WI38 (cell line): Measurements from ENCODE around the gene AKAP13.

Source experiments
- H3K4me3 ChIP-seq: 2 replicates; pipeline ENCODE4 v1.5.1; 2011; ENCODE audit warnings: low read depth, mild to moderate bottlenecking, control low read depth, low read length
- CTCF ChIP-seq: IDR thresholded peaks from 2 replicates; pipeline ENCODE4 v1.5.1; 2012; ENCODE audit warnings: low read depth, mild to moderate bottlenecking, control low read depth, low read length

The AKAP13 gene

GRCh38 chr15:85607141-85607806 is 226.9 kb downstream of the AKAP13 start:
- no peak for TF ChIP-seq CTCF
- H3K4me3 ChIP-seq, result no peak overlapping the region

DNA sequence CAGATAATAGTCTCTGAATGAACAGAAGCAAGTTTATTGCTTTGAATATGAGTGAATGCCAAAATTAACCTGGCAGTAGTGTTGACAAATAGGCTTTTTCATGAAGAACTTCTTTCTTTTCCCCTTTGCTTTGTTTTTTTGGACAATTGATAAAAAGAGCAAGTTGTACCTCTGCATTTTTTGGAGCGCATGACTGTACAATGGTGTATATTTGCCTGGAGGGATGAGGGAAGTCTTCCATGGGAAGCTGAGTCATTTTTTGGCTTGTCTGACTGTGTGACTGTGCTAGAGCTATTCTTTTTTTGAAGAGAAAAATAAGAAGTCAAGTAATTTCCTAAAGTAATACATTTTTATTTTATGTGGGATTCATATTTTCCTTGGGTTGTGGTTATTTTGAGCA is 227.4 kb downstream of the AKAP13 start:
- TF ChIP-seq CTCF, result no peak
- H3K4me3 ChIP-seq, result no peak overlapping the region

DNA sequence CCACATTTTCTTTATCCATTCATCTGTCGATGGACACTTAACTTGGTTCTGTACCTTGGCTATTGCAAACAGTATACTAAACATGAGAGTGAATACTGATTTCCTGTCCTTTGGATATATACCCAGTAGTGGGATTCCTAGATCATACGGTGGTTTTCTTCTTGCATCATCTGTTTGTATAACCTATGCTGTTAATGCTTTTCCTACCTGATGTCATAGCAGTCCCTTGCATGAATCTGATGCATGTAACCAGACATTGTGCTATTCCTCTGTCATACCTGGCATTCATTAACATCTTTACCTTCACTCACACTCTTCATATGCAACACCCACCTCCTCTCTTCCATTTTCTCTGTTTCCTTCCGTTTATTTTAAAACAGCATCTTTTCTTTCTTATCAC is 229.1 kb downstream of the AKAP13 start:
- TF ChIP-seq CTCF, result no peak

GRCh38 chr15:85611361-85611760 is 231.0 kb downstream of the AKAP13 start:
- H3K4me3 ChIP-seq, result no peak overlapping the region
- TF ChIP-seq CTCF, result no peak

More for the DNA sequence above, 229.1 kb downstream of the AKAP13 start:
- no peak overlapping the region for H3K4me3 ChIP-seq

DNA sequence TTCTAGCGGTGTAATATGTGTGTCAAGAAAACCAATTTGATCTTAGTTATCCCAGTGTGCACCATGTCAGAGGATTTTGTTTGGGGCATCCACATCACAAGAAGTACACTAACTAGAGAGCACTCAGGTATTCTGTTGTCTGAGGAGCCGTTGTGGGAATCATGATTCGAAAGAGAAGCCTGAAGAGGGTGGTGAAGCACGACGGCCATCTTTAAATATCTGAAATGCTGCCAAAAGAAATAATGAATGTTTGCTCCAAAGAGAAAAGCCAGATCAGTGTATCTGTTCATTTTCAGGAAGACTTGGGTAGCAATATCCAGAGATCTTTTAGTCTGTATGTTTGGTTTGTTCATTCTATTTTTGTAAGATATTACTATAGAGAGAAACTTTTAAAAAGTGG is 233.7 kb downstream of the AKAP13 start:
- H3K4me3 ChIP-seq, result no peak overlapping the region

DNA sequence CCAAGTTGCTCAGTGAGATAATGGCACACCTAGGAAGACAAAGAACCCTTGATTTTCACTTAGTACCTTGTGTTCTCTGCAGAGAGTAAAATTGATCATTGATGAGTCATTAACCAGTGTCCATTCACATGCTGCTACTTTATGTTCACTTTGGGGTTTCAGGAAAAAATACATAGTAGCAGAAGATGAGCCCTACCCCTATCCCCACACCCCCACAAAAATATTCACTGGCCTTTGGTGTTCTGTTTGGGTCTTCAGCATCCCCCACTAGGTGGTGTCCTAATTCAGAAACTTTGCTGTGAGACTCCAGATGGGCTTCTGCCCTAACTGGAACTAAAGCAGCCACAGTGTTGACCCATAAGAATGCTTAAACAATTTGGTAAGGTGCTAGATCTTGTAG is 235.5 kb downstream of the AKAP13 start:
- TF ChIP-seq CTCF, result peak; percentile 40
- no peak overlapping the region for H3K4me3 ChIP-seq

More for the DNA sequence above, 233.7 kb downstream of the AKAP13 start:
- no peak for TF ChIP-seq CTCF

GRCh38 chr15:85616549-85617110 is 236.2 kb downstream of the AKAP13 start:
- H3K4me3 ChIP-seq, result no peak overlapping the region
- no peak for TF ChIP-seq CTCF
